Keratinocyte (primary cell): Measurements from ENCODE around the gene CYB561. TPM values are rescaled to one million over a fixed set of nuclear protein-coding genes. Genes with fewer than 3 reads are reported as not detected.

Source experiments
- DNase-seq: peaks from one replicate; pipeline ENCODE4 v3.0.0-alpha.2; 2011; ENCODE audit warnings: low read depth, missing footprints, low spot score
- FAIRE-seq: peaks from 2 replicates; lab custom pipeline; 2011; peaks lifted over from hg19 to GRCh38; lab: Jason Lieb, UNC
- H2AFZ ChIP-seq: 2 replicates; pipeline ENCODE4 v1.6.0; 2012; ENCODE audit warnings: low read length, control low read depth, inconsistent platforms; ENCODE audit not compliant: control insufficient read depth
- H3K27ac ChIP-seq: 2 replicates; pipeline ENCODE4 v1.5.1; 2011; ENCODE audit warnings: low read length; ENCODE audit not compliant: control insufficient read depth, insufficient read depth
- H3K27me3 ChIP-seq: 3 replicates; pipeline ENCODE4 v1.6.0; 2011; ENCODE audit warnings: low read length; ENCODE audit not compliant: control insufficient read depth, insufficient read depth; ENCODE audit errors: extremely low read depth
- H3K36me3 ChIP-seq, 2 experiments: 2 replicates in 1 of 2; 3 replicates in 1 of 2; pipeline ENCODE4 v1.5.1; 2011; ENCODE audit warnings: low read length in 2 of 2, mild to moderate bottlenecking in 1 of 2; ENCODE audit not compliant: control insufficient read depth in 2 of 2, insufficient read depth in 2 of 2; ENCODE audit errors: extremely low read depth in 1 of 2
- H3K4me1 ChIP-seq: 3 replicates; pipeline ENCODE4 v1.5.1; 2011; ENCODE audit warnings: low read length; ENCODE audit not compliant: control insufficient read depth, insufficient read depth; ENCODE audit errors: extremely low read depth
- H3K4me2 ChIP-seq: 3 replicates; pipeline ENCODE4 v1.6.0; 2011; ENCODE audit warnings: low read depth, low read length; ENCODE audit not compliant: control insufficient read depth, insufficient read depth; ENCODE audit errors: extremely low read depth
- H3K4me3 ChIP-seq, 3 experiments: fragments of 200-600 bp in 1 of 3; sonication (generic) in 1 of 3; 2 replicates in 2 of 3; 3 replicates in 1 of 3; pipeline ENCODE4 v1.5.1; 2011 to 2016; ENCODE audit warnings: low read length in 3 of 3, mild to moderate bottlenecking in 3 of 3, control low read depth in 2 of 3, inconsistent platforms in 1 of 3, low read depth in 1 of 3, mixed read lengths in 1 of 3, mixed run types in 1 of 3, moderate library complexity in 1 of 3; ENCODE audit not compliant: control insufficient read depth in 2 of 3, insufficient read depth in 2 of 3; ENCODE audit errors: extremely low read depth in 1 of 3
- H3K79me2 ChIP-seq: 2 replicates; pipeline ENCODE4 v1.6.0; 2012; ENCODE audit warnings: low read length; ENCODE audit not compliant: control insufficient read depth, insufficient read depth
- H3K9ac ChIP-seq: 3 replicates; pipeline ENCODE4 v1.6.0; 2011; ENCODE audit warnings: low read length; ENCODE audit not compliant: control insufficient read depth, insufficient read depth; ENCODE audit errors: extremely low read depth
- H3K9me1 ChIP-seq: 3 replicates; pipeline ENCODE4 v1.6.0; 2011; ENCODE audit warnings: low read length; ENCODE audit not compliant: control insufficient read depth, insufficient read depth; ENCODE audit errors: extremely low read depth
- H3K9me3 ChIP-seq: 2 replicates; pipeline ENCODE4 v1.5.1; 2012; ENCODE audit warnings: low read depth, low read length; ENCODE audit not compliant: control insufficient read depth
- H4K20me1 ChIP-seq: 3 replicates; pipeline ENCODE4 v1.6.0; 2011; ENCODE audit warnings: low read length; ENCODE audit not compliant: control insufficient read depth, insufficient read depth; ENCODE audit errors: extremely low read depth
- CTCF ChIP-seq, 3 experiments: IDR thresholded peaks in 1 of 3; conservative IDR thresholded peaks in 1 of 3; optimal IDR thresholded peaks in 1 of 3; 2 replicates in 2 of 3; 3 replicates in 1 of 3; pipeline versions ENCODE3 to v1.5.1; 2011; ENCODE audit warnings: low read length in 3 of 3, mild to moderate bottlenecking in 3 of 3, moderate library complexity in 2 of 3, control low read depth in 1 of 3, inconsistent platforms in 1 of 3; ENCODE audit not compliant: insufficient read depth in 2 of 3; ENCODE audit errors: extremely low read depth in 1 of 3
- EZH2 ChIP-seq: IDR thresholded peaks from one replicate; pipeline ENCODE4 v1.6.1; 2012; ENCODE audit warnings: inconsistent platforms, mild to moderate bottlenecking, low read length, moderate library complexity
- dilution Hi-C: fragments of 300-500 bp; cut with MboI; formaldehyde crosslinking; loops from one replicate; pipeline ENCODE4 v1.7.0; 2020; ENCODE audit warnings: low sequenced_read_pairs; ENCODE audit not compliant: extremely low pct_ligation_motif_present
- polyA plus RNA-seq, 5 experiments: library from polyadenylated mRNA; depleted of rRNA in 3 of 5; stranded (reverse) in 3 of 5; stranded (forward) in 1 of 5; unstranded in 1 of 5; fragments of >200 nt; gene quantifications; 1 replicate in 1 of 5; 2 replicates in 3 of 5; 3 replicates in 1 of 5; pipeline versions ENCODE4 v1.2.1 to v1.2.3, GENCODE V29; 2011 to 2012; ENCODE audit warnings: missing spikeins in 2 of 5, low read depth in 1 of 5, low replicate concordance in 1 of 5

The CYB561 gene
- polyA plus RNA-seq, 1 donor (not counting 4 experiments of a cell fraction or from before 2014, with no cell fraction given), result 14.4 TPM

GRCh38 chr17:63476854-63477479 is 30.9 kb upstream of the CYB561 start, which contains the start of gene ACE:
ACE (plus strand) TSS chr17:63477061; CDS start chr17:63477095, 34 bp downstream.
- H3K27ac ChIP-seq, result no peak within 1 kb of the TSS
- no peaks in the 10 kb centered on the region for H3K9me1 ChIP-seq
- H3K36me3 ChIP-seq, result no peaks in the 10 kb centered on the region
- no peaks in the 10 kb centered on the region for H4K20me1 ChIP-seq
- no peak within 1 kb of the TSS for H3K9ac ChIP-seq
- peaks cover 30% of the 10 kb centered on the region for H3K27me3 ChIP-seq
- H3K4me3 ChIP-seq, result peak within 1 kb of the TSS in 2 of 3 experiments; percentile 44 to 54
- TF ChIP-seq CTCF (optimal IDR thresholded peaks at IDR 0.05 in 1 of 3, IDR thresholded peaks at IDR 0.05 in 1 of 3, conservative IDR thresholded peaks at IDR 0.05 in 1 of 3; ENCODE audit: extremely low read depth in 1 of 3, insufficient read depth in 2 of 3, low read length in 3 of 3) (no peak), EZH2 (no peak)
- H3K79me2 ChIP-seq, result no peaks in the 10 kb centered on the region
- dilution Hi-C loops, result no loop called here
- peak within 1 kb of the TSS; percentile 58 for H3K4me2 ChIP-seq
- FAIRE-seq (no peak), DNase-seq (no peak)
- no peaks in the 10 kb centered on the region for H3K9me3 ChIP-seq
- peak within 1 kb of the TSS; percentile 19 for H2AFZ ChIP-seq
- H3K4me1 ChIP-seq, result peaks cover 19% of the 10 kb centered on the region

DNA sequence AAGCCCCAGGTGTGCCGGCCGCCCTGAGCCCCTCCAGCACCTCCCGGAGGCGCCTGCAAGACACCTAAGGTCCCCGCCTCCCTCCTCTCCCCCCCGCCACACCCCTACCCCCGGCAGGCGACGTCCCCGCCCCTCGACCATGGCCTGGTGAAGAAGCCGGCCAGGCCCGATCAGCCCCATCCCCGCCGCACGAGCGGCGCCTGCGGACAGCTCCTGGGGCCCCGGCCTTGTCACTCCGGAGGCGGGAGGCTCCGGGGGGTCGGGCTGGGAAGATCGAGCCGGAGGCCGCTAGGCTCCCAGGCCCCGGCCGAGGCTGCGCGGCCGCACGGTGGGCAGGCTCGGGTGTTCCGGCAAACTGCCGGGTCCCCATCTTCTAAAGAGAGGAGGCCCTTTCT is 30.4 kb upstream of the CYB561 start:
- no peak for TF ChIP-seq EZH2
- no peak for TF ChIP-seq CTCF (optimal IDR thresholded peaks at IDR 0.05 in 1 of 3, IDR thresholded peaks at IDR 0.05 in 1 of 3, conservative IDR thresholded peaks at IDR 0.05 in 1 of 3; ENCODE audit: extremely low read depth in 1 of 3, insufficient read depth in 2 of 3, low read length in 3 of 3)
- H3K27ac ChIP-seq, result no peak overlapping the region
- no peak overlapping the region for H3K9ac ChIP-seq
- H3K4me2 ChIP-seq, result peak overlapping the region; percentile 58
- H3K4me1 ChIP-seq, result peaks cover 16% of the 10 kb centered on the region
- H3K9me3 ChIP-seq, result no peaks in the 10 kb centered on the region
- DNase-seq (no peak), FAIRE-seq (no peak)
- no peaks in the 10 kb centered on the region for H4K20me1 ChIP-seq
- H3K36me3 ChIP-seq, result no peaks in the 10 kb centered on the region
- H3K79me2 ChIP-seq, result no peaks in the 10 kb centered on the region
- H2AFZ ChIP-seq, result no peak overlapping the region
- peaks cover 30% of the 10 kb centered on the region for H3K27me3 ChIP-seq
- dilution Hi-C loops, result no loop called here
- H3K4me3 ChIP-seq, result peak overlapping the region in 1 of 3 experiments; percentile 54
- H3K9me1 ChIP-seq, result no peaks in the 10 kb centered on the region
